ENCODE measurements around the gene FOXK1.
"Not testable (repeated sequence)": the region's sequence is repeated elsewhere in the genome, so short reads cannot be mapped to it uniquely, and the experiment has no call there.

FOXK1 gene

GRCh38 chr7:4789194-4790077 is 107.3 kb downstream of the FOXK1 start:
- no peak for DNase-seq

GRCh38 chr7:4790078-4790465 is 108.0 kb downstream of the FOXK1 start:
- DNase-seq: no peak

- DNase-seq: no peak
Measured at GRCh38 chr7:4790516-4790991, 108.5 kb downstream of the FOXK1 start.

- no peak for DNase-seq
Measured at GRCh38 chr7:4791101-4791737, 109.1 kb downstream of the FOXK1 start.

GRCh38 chr7:4791738-4792536 is 109.8 kb downstream of the FOXK1 start:
- no peak for DNase-seq

- no peak for DNase-seq
Measured at GRCh38 chr7:4792537-4793126, 110.5 kb downstream of the FOXK1 start.

- DNase-seq: not testable (repeated sequence)
Measured at GRCh38 chr7:4793385-4793993, 111.4 kb downstream of the FOXK1 start.

- not testable (repeated sequence) for DNase-seq
Measured at GRCh38 chr7:4794171-4794570, 112.1 kb downstream of the FOXK1 start.

- no peak for DNase-seq
Measured at GRCh38 chr7:4794591-4795350, 112.7 kb downstream of the FOXK1 start.

GRCh38 chr7:4796453-4796852 is 114.4 kb downstream of the FOXK1 start:
- DNase-seq: no peak

- no peak for DNase-seq
Measured at GRCh38 chr7:4797858-4798705, 116.0 kb downstream of the FOXK1 start.

GRCh38 chr7:4798706-4799235 is 116.7 kb downstream of the FOXK1 start:
- DNase-seq: no peak

- DNase-seq: no peak
Measured at GRCh38 chr7:4799508-4800268, 117.6 kb downstream of the FOXK1 start.

- no peak for DNase-seq
Measured at GRCh38 chr7:4800487-4800886, 118.4 kb downstream of the FOXK1 start.

GRCh38 chr7:4800926-4801838 is 119.1 kb downstream of the FOXK1 start:
- DNase-seq: peak; percentile 79

- DNase-seq: no peak
Measured at GRCh38 chr7:4801839-4802231, 119.7 kb downstream of the FOXK1 start.

GRCh38 chr7:4802577-4802976 is 120.5 kb downstream of the FOXK1 start:
- DNase-seq: not testable (repeated sequence)
